DOHH2 (cell line): ENCODE data around the gene ABCB6.

Experiments
- EZH2phosphoT487 ChIP-seq: fragments of 200-600 bp; sonication (generic); IDR thresholded peaks from 2 replicates; pipeline ENCODE4 v1.6.1; 2017; ENCODE audit warnings: borderline replicate concordance, mild to moderate bottlenecking, antibody characterized with exemption, low read length, moderate library complexity, mixed read lengths
- TF ChIP-seq, protein P1 (sequence below): fragments of 200-600 bp; sonication (generic); IDR thresholded peaks from one replicate; pipeline ENCODE4 v1.5.1; 2014; ENCODE audit warnings: antibody characterized with exemption, mild to moderate bottlenecking, low read depth, low read length; ENCODE audit not compliant: poor library complexity, severe bottlenecking

DNA sequence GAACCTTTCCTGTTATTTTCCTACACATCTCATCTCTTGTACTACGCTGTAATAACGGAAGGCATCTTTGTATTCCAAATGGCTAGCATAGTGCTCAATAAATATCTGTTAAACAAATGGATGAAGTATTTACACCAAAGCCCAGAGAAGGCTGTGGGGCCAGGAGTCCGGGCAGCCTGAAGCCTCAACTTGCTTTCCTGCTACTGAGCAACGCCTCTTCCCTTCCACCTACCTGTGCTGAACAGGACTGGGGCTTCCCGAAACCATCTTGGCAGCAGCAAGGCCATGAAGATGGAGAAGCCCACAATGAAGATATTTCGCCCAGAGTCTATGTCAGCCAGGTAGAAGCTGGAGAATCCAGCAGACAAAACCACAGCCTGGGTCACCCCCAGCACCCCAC is 55.6 kb downstream of the ABCB6 start:
- TF ChIP-seq, protein P1, sequence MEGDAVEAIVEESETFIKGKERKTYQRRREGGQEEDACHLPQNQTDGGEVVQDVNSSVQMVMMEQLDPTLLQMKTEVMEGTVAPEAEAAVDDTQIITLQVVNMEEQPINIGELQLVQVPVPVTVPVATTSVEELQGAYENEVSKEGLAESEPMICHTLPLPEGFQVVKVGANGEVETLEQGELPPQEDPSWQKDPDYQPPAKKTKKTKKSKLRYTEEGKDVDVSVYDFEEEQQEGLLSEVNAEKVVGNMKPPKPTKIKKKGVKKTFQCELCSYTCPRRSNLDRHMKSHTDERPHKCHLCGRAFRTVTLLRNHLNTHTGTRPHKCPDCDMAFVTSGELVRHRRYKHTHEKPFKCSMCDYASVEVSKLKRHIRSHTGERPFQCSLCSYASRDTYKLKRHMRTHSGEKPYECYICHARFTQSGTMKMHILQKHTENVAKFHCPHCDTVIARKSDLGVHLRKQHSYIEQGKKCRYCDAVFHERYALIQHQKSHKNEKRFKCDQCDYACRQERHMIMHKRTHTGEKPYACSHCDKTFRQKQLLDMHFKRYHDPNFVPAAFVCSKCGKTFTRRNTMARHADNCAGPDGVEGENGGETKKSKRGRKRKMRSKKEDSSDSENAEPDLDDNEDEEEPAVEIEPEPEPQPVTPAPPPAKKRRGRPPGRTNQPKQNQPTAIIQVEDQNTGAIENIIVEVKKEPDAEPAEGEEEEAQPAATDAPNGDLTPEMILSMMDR = no peak
- TF ChIP-seq EZH2phosphoT487 = no peak
